DMS153 (cell line): Measurements from ENCODE around the gene ZNF169.
"Not testable (repeated sequence)": the region's sequence is repeated elsewhere in the genome, so short reads cannot be mapped to it uniquely, and the experiment has no call there.

Experiments used
- DNase-seq: peaks from one replicate; lab custom pipeline; 2025; lab: John Stamatoyannopoulos, UW

ZNF169 gene

GRCh38 chr9:94348754-94349153, 89.7 kb downstream of the ZNF169 start:
- DNase-seq = not testable (repeated sequence)
